GM18508 (cell line): Measurements from ENCODE around the gene PRKCA.
"Not testable (repeated sequence)": the region's sequence is repeated elsewhere in the genome, so short reads cannot be mapped to it uniquely, and the experiment has no call there.

Experiments
- ATAC-seq: cut with Tn5 transposase; IDR thresholded peaks from one replicate; pipeline ENCODE4 v1.9.1; 2021; ENCODE audit warnings: moderate number of reproducible peaks; ENCODE audit not compliant: insufficient read depth, unreplicated experiment

The PRKCA gene

DNA sequence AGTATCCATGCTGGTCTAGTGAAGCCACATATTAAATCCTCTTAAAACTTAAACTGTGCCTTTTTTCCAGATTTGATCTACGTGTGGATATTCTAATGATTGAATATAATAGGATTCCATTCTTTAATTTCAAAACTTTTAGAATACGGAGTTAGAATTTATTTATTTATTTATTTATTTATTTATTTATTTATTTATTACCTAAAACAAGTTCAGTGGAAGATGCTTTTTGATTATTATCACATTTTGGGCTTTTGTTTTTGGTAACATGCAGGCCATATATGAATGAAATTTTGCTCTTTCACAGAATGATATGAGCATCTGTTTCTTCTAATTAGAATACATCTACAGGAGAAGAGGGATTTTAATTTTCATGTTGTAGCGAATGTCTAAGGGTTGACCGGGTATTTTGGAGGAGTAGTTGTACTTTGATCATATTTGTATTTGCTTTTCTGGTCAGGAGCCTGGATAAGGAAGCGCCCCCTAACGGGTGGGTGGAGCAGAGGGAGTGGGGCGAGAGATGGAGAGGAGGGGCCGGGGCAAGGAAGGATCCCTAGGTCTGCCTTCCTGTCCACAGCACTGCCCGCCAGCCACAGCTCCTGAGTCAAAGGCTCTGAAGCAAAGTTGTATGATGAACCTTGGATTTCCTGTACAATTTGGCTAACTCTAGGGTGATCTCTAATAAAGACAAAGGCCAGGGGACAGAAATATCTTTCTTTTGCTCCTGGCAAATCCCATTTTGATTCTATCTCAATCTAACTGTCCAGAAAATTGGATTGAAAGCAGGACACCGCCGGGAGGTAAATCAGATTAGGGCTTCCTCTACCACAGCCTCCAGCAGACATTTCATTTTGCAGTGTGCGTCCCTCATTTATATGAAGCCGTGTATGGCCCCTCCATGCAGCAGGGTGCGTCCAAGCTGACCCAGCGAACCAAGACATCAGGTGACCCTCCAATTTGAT, 149.1 kb downstream of the PRKCA start:
- ATAC-seq: no peak

DNA sequence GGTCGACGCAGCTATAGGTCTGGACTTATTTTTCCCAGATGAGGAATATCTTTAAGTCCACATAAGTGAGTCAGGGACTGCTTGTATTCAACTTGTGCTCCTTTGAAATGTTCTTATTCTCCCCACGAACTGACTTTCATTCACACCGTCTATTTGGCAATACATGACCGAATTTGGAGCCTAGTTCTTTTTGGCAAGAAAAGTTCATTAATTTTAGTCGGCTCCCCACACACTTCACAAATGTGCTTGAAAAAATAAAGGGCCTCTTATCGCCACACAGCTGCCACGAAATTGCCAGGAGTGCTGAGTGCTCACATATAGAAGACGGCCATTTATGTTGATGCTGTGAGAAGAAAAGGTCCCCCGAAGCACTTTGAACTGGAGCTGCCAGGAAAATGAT, 152.6 kb downstream of the PRKCA start:
- no peak for ATAC-seq

DNA sequence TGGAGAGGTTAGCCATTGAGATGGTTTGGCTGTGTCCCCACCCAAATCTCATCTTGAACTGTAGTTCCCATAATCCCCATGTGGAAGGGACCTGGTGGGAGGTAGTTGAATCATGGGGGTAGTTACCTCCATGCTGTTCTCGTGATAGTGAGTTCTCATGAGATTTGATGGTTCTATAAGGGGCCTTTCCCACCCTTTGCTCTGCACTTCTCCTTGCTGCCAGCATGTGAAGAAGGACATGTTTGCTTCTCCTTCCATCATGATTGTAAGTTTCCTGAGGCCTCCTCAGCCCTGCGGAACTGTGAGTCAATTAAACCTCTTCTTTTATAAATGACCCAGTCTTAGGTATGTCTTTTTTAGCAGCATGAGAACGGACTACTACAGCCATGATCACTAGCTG, 155.1 kb downstream of the PRKCA start:
- ATAC-seq: not testable (repeated sequence)

DNA sequence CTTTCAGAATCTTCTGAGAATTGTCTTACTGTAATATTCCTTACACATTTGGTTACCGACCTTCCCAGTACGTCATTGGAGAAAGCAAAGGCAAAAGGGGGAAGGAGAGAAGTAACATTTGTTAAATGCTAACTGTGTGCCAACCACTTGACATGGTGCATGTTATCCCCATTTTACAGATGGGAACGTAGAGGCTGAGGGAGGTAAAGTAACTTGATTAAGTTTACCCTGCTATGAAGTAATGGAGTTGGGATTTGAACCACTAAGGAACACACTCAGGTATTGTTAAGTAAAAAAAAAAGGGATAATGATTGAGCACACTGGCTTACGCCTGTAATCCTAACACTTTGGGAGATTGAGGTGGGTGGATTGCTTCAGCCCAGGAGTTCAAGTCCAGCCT, 156.4 kb downstream of the PRKCA start:
- no peak for ATAC-seq

DNA sequence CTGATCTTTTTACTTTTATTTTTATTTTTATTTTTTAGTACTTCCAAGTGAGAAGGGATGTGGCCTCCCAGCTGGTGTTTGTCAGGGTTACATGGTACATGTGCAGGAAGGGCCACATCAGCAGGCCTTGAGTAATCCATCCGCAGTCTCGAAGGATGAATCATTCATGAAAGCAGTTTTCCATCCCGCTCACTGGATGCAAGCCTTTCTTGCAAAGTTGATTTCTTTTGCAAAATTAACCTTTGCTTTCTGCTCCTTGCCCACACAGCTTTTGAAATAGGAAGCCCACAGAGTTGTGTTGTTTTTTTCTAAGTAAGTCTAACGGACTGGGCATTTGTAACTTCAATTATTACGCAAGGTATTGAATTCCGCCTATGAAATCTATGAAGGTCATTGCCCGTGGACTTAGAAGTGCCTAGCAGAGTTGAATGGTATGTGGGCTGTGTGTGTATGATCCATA, 157.4 kb downstream of the PRKCA start:
- ATAC-seq: no peak

DNA sequence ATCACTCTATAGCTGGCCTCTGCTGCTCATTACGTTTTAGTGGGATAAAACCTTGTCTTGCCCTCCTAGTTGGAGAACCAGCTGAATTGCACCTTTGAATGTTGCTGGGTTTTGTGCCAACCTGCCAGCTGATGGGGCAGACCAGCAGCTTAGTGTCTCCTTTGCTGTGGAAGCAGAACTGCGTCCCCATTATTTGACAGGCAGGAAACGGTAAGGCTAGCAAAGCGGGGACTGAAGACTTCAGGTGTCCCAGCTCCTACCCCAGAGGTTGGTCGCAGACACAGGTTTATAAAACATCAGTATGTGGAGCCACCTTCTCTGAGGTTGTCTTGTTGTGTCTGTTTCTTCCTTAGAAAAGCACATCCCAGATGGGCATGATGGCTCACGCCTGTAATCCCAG, 158.1 kb downstream of the PRKCA start:
- ATAC-seq: no peak

DNA sequence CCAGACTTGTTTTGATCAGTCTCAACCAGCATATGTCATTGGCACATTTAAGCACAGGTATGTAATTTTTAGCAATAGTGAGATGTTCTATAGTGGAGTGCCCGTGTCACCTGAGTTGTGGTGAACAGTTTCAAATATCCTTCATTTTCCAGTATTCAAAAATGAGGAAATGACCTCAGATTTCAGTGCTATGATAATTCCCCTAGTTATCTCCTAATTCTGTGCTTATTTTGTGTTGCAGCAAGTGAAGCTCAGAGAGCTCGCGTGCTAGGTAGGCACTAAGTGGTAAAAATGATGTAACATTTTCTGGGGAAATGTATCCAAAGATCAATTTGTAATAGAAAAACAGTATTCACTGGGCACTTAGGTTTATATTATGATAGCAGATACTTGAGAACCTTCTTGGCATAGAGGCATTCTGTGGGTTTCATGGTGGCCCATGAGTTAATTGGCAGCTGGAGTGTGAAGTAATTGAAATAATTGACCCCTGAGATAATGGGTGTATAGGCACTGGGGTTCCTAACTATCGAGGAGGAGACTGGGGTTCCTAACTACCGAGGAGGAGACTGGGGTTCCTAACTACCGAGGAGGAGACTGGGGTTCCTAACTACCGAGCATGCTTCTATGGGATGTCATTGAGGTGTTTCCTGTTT, 159.1 kb downstream of the PRKCA start:
- no peak for ATAC-seq

DNA sequence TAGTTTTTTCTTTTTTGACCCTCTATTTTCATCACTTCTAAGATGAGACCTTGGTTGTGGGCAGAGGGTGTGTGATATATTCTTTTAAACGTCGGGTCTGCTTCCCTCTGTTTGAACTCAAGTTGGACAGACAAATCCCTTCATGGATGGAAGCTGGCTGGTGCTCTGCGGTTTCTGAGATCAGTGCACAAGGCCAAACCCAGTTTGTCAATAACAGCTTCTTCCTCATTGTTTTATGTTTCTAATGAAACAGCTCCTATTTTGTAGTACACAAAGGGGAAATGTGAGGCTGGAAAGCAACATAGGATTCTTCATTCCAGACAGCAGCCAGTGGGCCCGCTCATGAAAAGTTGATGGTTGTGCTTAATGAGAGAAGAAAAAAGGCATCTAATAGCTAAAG, 159.6 kb downstream of the PRKCA start:
- no peak for ATAC-seq

DNA sequence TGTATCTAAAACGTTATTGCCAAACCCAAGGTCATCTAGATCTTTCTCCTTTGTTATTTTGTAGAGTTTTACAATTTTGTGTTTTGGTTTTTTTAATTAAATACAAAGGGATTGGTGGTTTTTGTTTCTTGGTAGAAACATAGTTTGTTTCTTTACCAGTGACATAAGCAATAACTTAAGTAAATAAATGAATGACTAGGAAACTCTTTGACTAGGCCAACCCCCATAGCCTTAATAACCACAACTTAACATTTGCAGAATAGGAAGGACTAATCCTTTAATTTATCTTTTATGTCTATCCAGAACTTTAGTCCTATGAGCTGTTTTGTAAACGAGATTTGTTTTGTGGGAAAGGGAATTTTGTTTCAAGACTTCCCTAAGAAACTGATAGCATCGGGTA, 162.5 kb downstream of the PRKCA start:
- ATAC-seq: no peak

DNA sequence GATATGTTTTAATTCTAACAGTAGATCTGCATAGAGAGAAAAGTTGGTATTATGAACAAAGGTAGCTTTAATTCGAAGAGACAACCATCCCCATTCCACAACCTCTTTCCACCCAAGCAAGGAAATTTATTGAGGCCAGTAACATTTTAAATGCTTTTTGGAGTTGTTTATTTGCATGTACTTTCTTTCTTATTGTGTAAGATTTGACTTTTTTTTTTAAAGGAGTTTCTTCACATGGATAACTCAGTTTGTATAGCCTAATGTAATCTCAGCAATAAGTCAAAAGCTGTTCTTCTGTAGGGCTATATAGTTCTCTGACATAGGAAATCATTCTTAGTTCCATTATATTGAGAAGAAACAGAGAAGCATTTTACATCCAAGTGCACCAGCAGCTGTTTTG, 163.3 kb downstream of the PRKCA start:
- no peak for ATAC-seq

DNA sequence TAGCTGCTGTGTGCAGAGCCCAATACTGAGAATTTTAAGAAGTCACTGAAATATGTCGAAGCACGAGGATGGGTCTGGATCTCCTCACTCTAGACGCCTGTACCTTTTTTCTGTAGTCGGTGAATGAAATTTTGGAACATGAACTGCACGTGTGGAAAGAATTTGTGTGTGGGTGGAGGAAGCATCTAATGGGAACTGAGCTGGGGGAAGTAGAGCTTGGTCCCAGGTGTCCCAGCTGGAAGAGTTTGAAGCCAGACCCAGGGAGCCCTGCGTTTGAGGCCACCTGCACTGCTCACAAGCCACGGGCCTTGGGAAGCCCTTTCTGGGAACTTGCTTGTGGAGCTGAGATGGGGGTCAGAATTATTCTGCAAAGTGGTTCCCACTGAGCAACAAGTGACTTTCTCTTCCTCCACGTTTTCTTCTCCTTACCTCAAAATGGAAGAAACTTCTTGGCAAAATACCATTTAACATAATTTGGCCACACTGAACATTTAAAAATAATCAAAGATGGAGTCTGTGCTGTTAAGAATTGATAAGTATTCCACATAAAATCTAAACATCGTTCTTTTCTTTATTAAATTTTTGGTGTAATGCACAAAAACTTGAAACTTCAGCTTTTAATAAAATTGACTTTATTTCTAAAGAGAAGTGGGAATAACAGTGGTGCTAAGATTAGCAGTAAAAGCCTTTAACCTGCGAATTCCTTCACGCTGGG, 163.8 kb downstream of the PRKCA start:
- ATAC-seq: no peak

DNA sequence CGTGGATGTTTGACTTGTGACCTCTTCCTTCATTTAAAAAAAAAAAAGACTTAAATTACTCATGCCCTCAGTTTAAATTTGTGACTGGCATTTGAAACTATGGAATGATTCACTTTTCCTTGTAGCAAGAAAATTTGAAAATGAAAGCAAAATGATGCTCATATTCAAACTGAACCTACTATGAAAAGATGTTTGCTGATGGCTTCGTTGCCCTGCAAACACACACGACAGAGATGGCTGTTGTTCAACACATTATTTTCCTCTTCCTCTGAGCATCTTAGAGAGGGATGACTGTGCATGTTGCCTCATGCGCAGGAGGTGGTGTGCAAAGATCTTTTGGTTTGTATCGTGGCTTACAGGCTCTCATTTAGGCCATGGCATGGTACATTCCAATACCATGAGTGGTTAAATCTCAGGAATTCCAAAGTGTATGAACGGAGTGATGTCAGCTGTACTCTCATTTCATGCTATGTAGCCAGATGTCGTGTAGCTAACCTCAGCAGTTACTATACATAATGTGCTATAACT, 164.5 kb downstream of the PRKCA start:
- ATAC-seq: no peak

DNA sequence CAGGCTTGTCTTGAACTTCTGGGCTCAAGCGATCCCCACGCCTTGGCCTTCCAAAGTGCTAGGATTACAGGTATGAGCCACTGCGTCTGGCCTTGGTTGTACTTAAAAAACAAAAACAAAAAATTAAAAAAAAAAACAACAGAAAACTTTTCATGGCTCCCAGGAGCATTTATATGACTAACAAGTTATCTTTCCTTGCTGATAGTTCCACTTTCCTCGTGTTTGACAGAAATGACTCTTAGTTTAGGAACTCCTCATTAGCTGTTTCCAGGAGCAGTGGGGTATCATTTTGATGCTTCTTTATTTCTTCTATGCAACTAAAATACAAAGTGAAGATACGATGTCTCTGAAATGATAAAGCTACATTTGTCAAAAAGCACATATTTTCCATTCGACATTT, 165.4 kb downstream of the PRKCA start:
- ATAC-seq: no peak

DNA sequence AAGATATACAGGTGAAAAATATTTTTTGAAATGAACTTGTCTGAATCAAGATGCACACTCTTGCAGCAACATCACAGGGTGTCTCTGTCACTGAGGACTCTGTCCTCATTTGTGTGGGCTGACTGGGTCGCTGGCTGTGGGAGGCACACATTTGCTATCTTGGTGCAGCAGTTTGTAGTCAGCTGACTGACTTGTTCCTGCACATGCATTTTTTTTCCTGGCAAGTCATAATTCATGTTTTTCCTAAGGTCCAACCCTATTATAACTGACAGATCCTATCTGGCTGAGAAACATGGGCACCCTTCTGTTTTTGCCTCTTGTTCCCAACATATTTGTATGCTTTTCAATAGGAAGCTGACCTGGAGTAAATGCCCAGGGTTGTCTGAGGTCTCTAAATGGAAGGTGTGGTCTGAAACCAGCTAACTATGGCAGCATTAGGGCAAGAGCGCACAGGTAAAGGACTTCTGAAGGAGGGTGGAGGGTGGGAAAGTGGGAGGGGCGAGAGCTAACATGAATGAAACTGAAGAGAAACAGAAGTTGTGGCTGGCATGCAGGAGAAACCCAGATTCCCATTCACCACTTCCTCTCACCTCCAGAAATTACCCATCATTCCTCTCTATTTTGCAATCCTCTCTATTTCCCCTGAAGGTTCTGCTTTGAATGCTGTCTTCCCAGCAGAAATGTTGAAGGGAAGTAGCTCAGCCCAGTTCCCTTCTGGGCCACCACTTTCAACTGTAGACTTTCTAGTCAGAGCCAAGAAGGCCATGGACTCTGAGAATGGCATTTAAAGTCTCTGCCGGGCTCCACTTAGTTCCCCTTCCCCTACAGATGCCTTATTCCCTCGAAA, 166.1 kb downstream of the PRKCA start:
- no peak for ATAC-seq

DNA sequence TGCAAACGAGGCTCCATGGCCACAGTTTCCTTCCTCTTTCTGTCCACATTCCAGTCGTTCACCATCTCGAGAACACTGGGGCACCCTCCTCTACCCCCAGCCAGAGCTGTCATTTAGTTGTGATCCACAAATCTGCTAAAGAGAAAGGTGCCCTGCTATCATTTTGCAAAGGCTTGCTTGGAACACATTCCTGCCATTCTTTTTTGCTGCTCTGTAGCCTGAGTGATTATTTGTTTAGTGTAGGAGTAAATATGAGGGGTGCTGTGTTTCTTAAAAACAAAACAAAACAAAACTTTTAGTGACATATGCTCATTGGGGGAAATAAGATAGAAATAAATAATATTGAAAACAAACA, 166.7 kb downstream of the PRKCA start:
- ATAC-seq: no peak

DNA sequence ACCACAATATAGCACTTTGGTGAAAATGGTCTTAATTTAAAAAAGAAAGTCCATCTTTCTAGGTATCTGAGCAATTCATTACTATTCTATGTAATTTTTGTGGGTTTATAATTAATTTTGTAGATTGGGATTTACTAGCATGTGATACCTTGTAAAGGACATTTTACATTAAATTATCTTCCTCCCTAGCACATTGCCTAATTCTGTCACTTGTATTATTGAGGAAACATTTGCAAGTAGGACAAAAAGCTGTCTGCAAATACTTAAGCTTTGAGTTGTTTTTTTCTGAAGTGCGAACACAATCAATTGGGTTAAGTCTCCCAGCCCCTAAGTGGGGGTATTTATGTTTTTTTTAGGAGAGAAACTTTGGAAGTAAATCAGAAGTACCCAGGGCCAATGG, 167.0 kb downstream of the PRKCA start:
- no peak for ATAC-seq

DNA sequence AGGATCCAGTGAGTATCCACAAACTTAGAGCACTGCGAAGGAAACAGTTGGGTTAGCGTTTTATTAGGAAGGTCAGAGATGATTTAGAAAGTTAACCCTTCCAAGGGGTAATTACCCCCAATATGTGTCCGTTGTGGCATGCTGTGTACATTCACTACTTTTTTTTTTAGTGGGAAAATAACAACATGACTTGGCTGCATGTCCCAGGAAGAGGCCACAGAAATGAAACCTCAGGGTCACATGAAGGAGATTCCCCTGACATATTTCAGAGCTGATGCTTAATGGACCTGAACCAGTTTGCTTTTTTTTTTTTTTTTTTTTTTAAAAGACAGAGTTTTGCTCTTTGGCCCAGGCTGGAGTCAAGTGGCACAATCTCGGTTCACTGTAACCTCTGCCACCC, 167.5 kb downstream of the PRKCA start:
- ATAC-seq: no peak

DNA sequence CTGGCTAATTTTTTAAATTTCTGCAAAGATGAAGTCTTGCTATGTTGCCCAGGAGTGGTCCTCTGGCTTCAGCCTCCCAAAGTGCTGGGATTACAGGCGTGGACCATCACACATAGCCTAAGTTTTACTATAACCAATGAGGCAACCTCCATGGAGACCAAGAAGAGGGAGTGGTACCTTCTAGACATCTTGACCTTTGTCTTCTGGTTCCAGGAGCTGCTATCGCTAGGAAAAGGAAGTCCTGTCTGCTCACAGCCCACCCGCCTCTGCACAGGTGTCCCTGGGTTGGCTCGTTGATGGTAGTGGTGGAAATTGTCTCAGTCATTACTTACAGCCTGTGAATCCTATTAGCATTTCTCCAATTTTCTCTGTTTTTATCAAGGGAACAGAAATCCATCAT, 169.7 kb downstream of the PRKCA start:
- no peak for ATAC-seq

DNA sequence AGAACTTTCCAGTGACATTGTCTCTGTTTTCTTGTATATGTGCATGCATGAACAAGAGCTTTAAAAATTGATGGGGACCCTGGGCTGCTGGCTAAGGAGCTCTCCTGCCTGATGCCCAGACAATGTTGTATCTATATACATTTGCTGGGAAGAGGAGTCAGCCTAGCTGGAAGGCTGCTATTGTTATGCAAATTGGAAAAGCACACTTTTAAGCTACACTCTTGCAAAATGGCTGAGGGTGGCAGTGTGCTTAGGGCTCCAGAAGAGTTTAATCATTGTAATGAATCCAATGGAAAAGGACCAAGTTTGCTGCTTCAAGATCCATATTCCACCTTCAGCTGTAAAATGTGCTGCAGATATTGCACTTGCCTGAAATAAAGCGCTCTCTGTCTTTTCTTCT, 171.8 kb downstream of the PRKCA start:
- no peak for ATAC-seq
